ENCODE data around the gene GLYATL3.

The GLYATL3 gene

DNA sequence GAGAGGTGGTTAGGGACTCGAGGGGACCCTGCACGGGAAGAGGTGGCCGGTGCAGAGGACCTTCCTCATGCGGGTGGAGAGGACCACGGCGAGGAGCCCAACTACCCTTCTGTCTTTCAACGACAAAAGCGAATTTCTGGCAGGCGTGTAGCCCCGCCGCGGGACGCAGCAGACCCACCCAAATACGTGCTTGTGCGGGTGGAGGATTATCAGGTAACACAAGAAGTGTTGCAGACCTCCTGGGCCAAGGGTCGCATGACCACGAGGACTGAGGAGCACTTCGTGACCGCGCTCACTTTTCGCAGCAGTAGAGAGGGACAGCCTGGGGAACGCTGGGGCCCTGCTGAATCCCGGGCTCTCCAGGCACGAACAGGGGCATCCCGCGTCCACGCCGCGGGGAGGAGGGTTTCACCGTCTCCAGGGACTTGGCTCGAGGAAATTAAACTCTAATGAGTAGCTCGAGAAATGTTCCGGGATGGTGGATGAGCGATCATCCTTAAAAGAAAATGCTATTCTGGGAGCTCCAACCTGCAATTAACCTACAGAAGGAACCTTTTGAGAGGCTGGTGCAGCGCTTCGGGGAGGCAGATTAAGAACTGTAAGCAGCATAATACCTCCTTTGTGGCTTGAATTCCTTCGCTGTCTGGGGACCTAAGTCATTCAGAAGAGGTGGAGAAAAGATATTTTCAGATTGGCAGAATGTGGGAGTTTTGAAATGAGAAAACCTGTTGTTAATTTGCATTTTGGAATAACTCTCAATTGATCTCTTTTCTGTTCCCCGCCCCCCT lies 51.5 kb downstream of the GLYATL3 start:
- peak; percentile 51; the same call in 2 of the 3 replicates for ATAC-seq
- TF ChIP-seq, protein P1, sequence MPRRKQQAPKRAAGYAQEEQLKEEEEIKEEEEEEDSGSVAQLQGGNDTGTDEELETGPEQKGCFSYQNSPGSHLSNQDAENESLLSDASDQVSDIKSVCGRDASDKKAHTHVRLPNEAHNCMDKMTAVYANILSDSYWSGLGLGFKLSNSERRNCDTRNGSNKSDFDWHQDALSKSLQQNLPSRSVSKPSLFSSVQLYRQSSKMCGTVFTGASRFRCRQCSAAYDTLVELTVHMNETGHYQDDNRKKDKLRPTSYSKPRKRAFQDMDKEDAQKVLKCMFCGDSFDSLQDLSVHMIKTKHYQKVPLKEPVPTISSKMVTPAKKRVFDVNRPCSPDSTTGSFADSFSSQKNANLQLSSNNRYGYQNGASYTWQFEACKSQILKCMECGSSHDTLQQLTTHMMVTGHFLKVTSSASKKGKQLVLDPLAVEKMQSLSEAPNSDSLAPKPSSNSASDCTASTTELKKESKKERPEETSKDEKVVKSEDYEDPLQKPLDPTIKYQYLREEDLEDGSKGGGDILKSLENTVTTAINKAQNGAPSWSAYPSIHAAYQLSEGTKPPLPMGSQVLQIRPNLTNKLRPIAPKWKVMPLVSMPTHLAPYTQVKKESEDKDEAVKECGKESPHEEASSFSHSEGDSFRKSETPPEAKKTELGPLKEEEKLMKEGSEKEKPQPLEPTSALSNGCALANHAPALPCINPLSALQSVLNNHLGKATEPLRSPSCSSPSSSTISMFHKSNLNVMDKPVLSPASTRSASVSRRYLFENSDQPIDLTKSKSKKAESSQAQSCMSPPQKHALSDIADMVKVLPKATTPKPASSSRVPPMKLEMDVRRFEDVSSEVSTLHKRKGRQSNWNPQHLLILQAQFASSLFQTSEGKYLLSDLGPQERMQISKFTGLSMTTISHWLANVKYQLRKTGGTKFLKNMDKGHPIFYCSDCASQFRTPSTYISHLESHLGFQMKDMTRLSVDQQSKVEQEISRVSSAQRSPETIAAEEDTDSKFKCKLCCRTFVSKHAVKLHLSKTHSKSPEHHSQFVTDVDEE (CRISPR knock-in tag; IDR thresholded peaks at IDR 0.05): no peak
- TF ChIP-seq ESRRG (CRISPR knock-in tag; IDR thresholded peaks at IDR 0.05) (no peak), GLIS3 (CRISPR knock-in tag; IDR thresholded peaks at IDR 0.05) (no peak), OSR1 (CRISPR knock-in tag; IDR thresholded peaks at IDR 0.05) (no peak)
- TF ChIP-seq, protein P2, sequence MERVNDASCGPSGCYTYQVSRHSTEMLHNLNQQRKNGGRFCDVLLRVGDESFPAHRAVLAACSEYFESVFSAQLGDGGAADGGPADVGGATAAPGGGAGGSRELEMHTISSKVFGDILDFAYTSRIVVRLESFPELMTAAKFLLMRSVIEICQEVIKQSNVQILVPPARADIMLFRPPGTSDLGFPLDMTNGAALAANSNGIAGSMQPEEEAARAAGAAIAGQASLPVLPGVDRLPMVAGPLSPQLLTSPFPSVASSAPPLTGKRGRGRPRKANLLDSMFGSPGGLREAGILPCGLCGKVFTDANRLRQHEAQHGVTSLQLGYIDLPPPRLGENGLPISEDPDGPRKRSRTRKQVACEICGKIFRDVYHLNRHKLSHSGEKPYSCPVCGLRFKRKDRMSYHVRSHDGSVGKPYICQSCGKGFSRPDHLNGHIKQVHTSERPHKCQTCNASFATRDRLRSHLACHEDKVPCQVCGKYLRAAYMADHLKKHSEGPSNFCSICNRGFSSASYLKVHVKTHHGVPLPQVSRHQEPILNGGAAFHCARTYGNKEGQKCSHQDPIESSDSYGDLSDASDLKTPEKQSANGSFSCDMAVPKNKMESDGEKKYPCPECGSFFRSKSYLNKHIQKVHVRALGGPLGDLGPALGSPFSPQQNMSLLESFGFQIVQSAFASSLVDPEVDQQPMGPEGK (CRISPR knock-in tag; IDR thresholded peaks at IDR 0.05; ENCODE audit: borderline replicate concordance): no peak

DNA sequence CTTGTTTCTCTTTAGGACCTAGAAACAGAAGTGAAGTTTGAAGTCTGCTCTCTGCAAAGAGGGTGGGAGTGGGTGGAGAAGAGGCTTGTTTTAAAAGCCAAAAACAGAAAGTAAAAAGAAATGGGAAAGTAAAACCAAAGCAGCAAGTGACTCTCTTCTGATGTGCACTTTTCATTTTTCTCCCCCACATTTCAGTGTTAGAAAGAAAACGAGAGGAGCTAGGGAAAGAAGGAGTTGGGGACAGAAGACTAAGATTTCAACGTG lies 52.1 kb downstream of the GLYATL3 start:
- no peak for TF ChIP-seq TCF4 (CRISPR knock-in tag; IDR thresholded peaks at IDR 0.05; ENCODE audit: borderline replicate concordance)
- TF ChIP-seq OSR1 (CRISPR knock-in tag; IDR thresholded peaks at IDR 0.05): no peak
- TF ChIP-seq GLIS3 (CRISPR knock-in tag; IDR thresholded peaks at IDR 0.05): no peak
- TF ChIP-seq RARB (CRISPR knock-in tag; IDR thresholded peaks at IDR 0.05): no peak
- no peak for TF ChIP-seq ZNF8 (CRISPR knock-in tag; IDR thresholded peaks at IDR 0.05)
- no peak for ATAC-seq

DNA sequence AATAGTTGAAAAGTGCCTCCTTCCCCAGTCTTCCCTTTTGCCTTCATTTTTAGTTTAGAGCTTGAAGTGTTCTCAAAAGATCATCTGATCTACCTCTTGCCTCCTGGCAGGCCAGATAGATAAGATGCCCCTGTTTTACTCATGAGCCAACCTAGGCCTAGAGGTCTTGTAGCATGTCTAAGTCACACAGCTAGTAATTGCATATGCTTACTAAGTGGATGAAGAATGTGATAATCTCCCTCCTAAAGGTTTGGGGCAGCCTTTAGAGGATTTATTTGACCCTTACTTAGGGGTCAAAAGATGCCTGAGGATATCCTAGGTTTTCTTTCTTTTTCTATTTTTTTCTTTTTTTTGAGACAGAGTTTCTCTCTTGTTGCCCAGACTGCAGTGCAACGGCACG lies 52.9 kb downstream of the GLYATL3 start:
- no peak for ATAC-seq
- TF ChIP-seq, protein P3, sequence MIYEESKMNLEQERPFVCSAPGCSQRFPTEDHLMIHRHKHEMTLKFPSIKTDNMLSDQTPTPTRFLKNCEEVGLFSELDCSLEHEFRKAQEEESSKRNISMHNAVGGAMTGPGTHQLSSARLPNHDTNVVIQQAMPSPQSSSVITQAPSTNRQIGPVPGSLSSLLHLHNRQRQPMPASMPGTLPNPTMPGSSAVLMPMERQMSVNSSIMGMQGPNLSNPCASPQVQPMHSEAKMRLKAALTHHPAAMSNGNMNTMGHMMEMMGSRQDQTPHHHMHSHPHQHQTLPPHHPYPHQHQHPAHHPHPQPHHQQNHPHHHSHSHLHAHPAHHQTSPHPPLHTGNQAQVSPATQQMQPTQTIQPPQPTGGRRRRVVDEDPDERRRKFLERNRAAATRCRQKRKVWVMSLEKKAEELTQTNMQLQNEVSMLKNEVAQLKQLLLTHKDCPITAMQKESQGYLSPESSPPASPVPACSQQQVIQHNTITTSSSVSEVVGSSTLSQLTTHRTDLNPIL (CRISPR knock-in tag; IDR thresholded peaks at IDR 0.05; ENCODE audit: low read depth): no peak
- TF ChIP-seq ZFP30 (CRISPR knock-in tag; IDR thresholded peaks at IDR 0.05): no peak
- TF ChIP-seq, protein P4, sequence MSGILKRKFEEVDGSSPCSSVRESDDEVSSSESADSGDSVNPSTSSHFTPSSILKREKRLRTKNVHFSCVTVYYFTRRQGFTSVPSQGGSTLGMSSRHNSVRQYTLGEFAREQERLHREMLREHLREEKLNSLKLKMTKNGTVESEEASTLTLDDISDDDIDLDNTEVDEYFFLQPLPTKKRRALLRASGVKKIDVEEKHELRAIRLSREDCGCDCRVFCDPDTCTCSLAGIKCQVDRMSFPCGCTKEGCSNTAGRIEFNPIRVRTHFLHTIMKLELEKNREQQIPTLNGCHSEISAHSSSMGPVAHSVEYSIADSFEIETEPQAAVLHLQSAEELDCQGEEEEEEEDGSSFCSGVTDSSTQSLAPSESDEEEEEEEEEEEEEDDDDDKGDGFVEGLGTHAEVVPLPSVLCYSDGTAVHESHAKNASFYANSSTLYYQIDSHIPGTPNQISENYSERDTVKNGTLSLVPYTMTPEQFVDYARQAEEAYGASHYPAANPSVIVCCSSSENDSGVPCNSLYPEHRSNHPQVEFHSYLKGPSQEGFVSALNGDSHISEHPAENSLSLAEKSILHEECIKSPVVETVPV (CRISPR knock-in tag; IDR thresholded peaks at IDR 0.05): no peak
- TF ChIP-seq TOX (CRISPR knock-in tag; IDR thresholded peaks at IDR 0.05; ENCODE audit: borderline replicate concordance): no peak
- no peak for TF ChIP-seq PPARA (CRISPR knock-in tag; IDR thresholded peaks at IDR 0.05; ENCODE audit: borderline replicate concordance)
- TF ChIP-seq, protein P5, sequence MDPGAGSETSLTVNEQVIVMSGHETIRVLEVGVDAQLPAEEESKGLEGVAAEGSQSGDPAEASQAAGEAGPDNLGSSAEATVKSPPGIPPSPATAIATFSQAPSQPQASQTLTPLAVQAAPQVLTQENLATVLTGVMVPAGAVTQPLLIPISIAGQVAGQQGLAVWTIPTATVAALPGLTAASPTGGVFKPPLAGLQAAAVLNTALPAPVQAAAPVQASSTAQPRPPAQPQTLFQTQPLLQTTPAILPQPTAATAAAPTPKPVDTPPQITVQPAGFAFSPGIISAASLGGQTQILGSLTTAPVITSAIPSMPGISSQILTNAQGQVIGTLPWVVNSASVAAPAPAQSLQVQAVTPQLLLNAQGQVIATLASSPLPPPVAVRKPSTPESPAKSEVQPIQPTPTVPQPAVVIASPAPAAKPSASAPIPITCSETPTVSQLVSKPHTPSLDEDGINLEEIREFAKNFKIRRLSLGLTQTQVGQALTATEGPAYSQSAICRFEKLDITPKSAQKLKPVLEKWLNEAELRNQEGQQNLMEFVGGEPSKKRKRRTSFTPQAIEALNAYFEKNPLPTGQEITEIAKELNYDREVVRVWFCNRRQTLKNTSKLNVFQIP (CRISPR knock-in tag; IDR thresholded peaks at IDR 0.05; ENCODE audit: borderline replicate concordance, low read depth): no peak
- no peak for TF ChIP-seq RARB (CRISPR knock-in tag; IDR thresholded peaks at IDR 0.05)
- TF ChIP-seq, protein P2 (CRISPR knock-in tag; IDR thresholded peaks at IDR 0.05; ENCODE audit: borderline replicate concordance): no peak
- TF ChIP-seq ESRRG (CRISPR knock-in tag; IDR thresholded peaks at IDR 0.05): no peak
- no peak for TF ChIP-seq OSR1 (CRISPR knock-in tag; IDR thresholded peaks at IDR 0.05)
- no peak for TF ChIP-seq BACH2 (CRISPR knock-in tag; IDR thresholded peaks at IDR 0.05; ENCODE audit: borderline replicate concordance)
- no peak for TF ChIP-seq ZC3H10 (CRISPR knock-in tag; IDR thresholded peaks at IDR 0.05)
- no peak for TF ChIP-seq TCF4 (CRISPR knock-in tag; IDR thresholded peaks at IDR 0.05; ENCODE audit: borderline replicate concordance)

Data from SK-N-SH treated with all-trans-retinoic acid at 6 μM for 48 hours (cell line).